Activated T-helper 1 cell treated with anti-CD3 and anti-CD28 coated beads, Interleukin-12 subunit alpha, Interleukin-12 subunit beta, Interleukin-2, Interleukin-4 antibody, amounts not matched to agents 30 ng/mL and 10 ng/mL and 1 ng/mL, durations not matched to agents 14 hours and 24 hours and 36 hours (primary cell): Measurements from ENCODE around the gene KRT86. TPM values are rescaled to one million over a fixed set of nuclear protein-coding genes. Genes with fewer than 3 reads are reported as not detected.

Experiments used
- DNase-seq: peaks from one replicate; pipeline ENCODE4 v3.0.0; 2021; ENCODE audit warnings: low spot score
- H3K27ac Mint-ChIP-seq: one replicate; pipeline ENCODE4 v1.8.0; 2021; ENCODE audit warnings: mild to moderate bottlenecking, mixed read lengths
- H3K27me3 Mint-ChIP-seq: one replicate; pipeline ENCODE4 v1.8.0; 2022; ENCODE audit warnings: mild to moderate bottlenecking, moderate library complexity, mixed read lengths; ENCODE audit not compliant: insufficient read depth
- H3K36me3 Mint-ChIP-seq: one replicate; pipeline ENCODE4 v1.8.0; 2021; ENCODE audit warnings: low read depth, mixed read lengths
- H3K4me1 Mint-ChIP-seq: one replicate; pipeline ENCODE4 v1.8.0; 2021; ENCODE audit warnings: low read depth, mixed read lengths
- H3K4me3 Mint-ChIP-seq: one replicate; pipeline ENCODE4 v1.8.0; 2021; ENCODE audit warnings: mild to moderate bottlenecking, moderate library complexity, mixed read lengths
- H3K9me3 Mint-ChIP-seq: one replicate; pipeline ENCODE4 v1.8.0; 2021; ENCODE audit warnings: mixed read lengths
- intact Hi-C: fragments of 100-400 bp; cut with micrococcal nuclease; formaldehyde crosslinking; loops from one replicate; pipeline ENCODE4 v1.15.1; 2024
- total RNA-seq: library from RNA; stranded (reverse); gene quantifications from 2 replicates; pipeline ENCODE4 v1.2.3, GENCODE V29; 2022

Gene KRT86
- total RNA-seq, 1 donor from 2014 or later: 0.73 TPM

DNA sequence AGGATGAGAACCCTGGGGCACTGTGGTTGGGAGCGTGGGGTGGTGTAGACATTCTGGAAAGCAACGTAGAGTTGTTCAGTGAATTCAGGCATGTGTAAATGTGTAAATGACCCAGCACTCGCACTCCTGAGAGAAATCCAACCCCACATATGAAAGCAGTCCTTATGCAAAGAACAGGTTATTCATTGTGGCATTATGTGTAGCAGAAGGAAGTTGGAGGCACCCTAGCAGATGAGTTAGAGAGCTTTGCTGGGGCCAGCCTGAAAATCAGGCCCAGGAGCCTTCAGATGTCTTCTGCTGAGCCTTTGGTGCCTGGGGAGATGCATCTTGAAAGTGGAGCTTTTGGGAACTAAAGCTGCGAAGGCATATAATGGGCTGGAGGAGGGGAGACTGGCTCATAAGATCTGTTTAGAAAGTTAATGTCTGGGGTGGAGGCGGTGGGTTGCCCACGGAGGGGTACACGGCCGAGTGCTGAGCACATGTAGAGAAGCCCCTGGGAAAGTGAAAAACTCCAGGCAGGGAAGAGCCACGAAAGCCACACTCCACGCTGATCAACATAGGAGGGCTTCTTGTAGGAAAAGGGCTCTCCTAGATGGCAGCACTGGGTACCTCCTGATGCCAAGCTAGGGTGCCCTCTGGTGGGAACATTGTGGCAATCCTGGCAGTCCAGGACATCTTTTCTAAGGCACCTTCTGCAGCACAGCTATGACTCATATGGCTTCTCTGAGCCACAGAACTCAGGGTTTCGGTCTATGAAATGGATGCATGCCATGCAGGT lies 52.8 kb downstream of the KRT86 start:
- Mint-ChIP-seq H3K36me3 (no peaks in the 10 kb centered on the region), H3K27me3 (peaks cover 29% of the 10 kb centered on the region), H3K4me3 (no peak overlapping the region), H3K9me3 (no peaks in the 10 kb centered on the region), H3K27ac (no peak overlapping the region), H3K4me1 (peaks cover 14% of the 10 kb centered on the region)
- peak; percentile 63 for DNase-seq
- intact Hi-C loops: loop anchor here (1.0 to 5.0 kb wide), 4 partner anchors 50 to 175 kb away; no protein-coding TSS in a partner anchor

DNA sequence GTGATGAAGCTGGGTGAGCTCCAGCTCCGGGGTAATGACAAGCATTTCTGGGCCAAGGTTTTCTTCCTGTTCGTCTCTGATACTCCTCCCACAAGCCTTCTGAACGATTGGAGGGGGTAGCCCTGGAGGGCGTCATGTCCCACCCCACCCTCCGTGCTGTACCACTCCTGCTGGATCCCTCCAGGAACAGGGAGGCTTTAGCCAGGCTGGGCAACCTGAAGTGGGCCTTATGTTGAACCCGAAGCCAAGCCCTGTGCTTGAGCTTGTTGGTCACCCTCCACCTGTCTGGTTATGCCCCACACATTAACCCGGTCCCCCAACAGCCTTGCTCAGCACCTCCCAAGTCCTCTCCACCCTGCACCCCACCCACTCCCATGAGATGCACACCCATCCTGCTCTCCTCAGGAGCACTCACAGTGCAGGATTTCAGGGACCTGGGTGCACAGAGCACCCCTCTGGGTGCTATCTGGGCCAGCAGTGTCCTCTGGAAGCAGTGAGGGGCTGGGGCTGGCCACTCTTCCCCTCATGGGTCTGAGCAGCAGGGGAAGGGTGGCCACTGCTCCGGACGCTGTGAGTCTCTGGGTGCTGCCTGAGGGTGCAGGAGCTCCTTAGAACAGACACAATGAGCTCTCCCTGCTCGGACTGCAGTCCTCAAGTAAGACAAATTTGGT lies 53.5 kb downstream of the KRT86 start:
- Mint-ChIP-seq H3K27ac (no peak overlapping the region), H3K27me3 (peaks cover 23% of the 10 kb centered on the region), H3K4me3 (no peak overlapping the region), H3K4me1 (peaks cover 14% of the 10 kb centered on the region), H3K36me3 (no peaks in the 10 kb centered on the region), H3K9me3 (no peaks in the 10 kb centered on the region)
- no peak for DNase-seq
- intact Hi-C loops: loop anchor here (1.0 to 5.0 kb wide), 4 partner anchors 51 to 176 kb away; no protein-coding TSS in a partner anchor

DNA sequence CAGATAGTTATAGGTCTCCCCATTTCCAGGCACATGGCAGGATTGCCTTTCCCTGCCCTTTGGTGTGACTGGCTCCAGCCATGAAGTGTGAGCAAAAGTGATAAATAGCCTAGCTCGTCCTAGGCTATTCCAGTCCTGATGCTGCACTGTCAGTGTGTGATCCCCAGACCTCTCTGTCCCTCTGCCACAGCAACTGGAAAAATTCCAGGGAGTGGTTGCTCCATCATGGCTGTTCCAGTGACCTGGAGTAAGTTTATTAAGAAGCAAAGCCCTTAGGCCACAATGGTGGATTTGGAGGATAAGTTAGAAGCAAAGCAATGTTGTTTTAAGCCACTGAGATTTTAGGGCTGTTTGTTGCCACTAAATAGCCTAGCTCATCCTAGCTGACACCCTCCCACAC lies 56.6 kb downstream of the KRT86 start:
- DNase-seq: no peak
- no peaks in the 10 kb centered on the region for H3K9me3 Mint-ChIP-seq
- H3K36me3 Mint-ChIP-seq: no peaks in the 10 kb centered on the region
- intact Hi-C loops: no loop called here
- peaks cover 13% of the 10 kb centered on the region for H3K27me3 Mint-ChIP-seq
- H3K4me3 Mint-ChIP-seq: no peak overlapping the region
- no peak overlapping the region for H3K27ac Mint-ChIP-seq
- H3K4me1 Mint-ChIP-seq: peaks cover 14% of the 10 kb centered on the region

DNA sequence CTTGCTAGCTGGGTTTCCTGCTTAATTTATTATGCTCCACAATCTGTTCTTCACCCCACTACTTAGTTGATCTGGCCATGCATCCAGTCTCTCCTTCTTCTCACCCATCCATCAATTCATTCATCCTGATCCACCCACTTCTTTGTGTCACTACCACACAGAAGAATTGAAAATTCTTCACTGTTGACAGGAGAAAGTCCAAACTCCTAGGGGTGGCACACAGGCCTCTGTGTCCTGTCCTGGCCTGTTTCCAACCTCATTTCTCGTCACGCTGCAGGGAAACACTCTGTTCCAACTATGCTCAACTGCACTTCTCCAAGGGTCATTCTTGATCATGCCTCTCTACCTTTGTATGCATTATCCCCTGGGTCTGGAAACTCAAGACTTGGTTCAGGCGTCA lies 57.4 kb downstream of the KRT86 start:
- DNase-seq: no peak
- Mint-ChIP-seq H3K4me1 (peaks cover 12% of the 10 kb centered on the region), H3K36me3 (no peaks in the 10 kb centered on the region), H3K27me3 (peaks cover 13% of the 10 kb centered on the region), H3K27ac (no peak overlapping the region), H3K9me3 (no peaks in the 10 kb centered on the region), H3K4me3 (no peak overlapping the region)
- intact Hi-C loops: no loop called here

DNA sequence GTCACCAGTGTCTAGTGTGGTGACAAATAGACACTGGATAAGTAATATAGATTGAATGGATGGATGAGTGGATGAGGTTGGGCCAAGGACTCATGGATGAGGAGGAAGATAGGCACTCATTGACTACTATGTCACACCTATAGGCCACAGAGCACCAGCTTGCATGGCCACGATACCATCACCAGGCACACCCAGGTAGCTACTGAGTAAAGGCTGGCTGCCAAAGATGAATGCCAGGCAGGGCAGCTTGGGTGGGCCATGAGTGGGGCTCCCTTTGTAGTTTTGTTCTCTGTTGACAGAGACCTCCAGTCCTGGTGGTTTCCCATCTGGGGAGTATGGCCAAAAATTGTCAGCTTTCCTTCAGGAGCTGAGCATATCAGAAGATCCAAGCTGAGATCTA lies 57.9 kb downstream of the KRT86 start:
- DNase-seq: no peak
- Mint-ChIP-seq H3K4me3 (no peak overlapping the region), H3K4me1 (peaks cover 6% of the 10 kb centered on the region), H3K27me3 (peaks cover 13% of the 10 kb centered on the region), H3K36me3 (no peaks in the 10 kb centered on the region), H3K9me3 (no peaks in the 10 kb centered on the region), H3K27ac (no peak overlapping the region)
- intact Hi-C loops: no loop called here

DNA sequence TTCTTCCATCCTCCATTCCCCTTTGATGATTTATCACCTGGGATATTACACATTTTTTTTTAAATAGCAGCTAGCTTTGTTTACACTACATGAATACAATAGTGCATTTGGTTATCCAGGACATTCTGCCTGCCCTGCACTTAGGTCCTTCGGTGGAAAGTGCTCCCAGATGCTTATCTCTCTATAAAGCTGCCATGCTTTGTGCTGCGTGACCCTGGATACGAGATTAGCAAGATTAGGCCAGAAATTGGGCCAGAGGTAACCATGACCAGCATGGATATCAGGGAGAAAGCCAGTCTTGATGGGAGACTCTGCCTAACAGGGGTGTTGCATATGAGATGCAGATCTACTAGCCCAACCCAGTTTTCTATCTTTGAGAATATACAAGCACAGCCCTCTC lies 58.9 kb downstream of the KRT86 start:
- Mint-ChIP-seq H3K36me3 (no peaks in the 10 kb centered on the region), H3K4me3 (no peak overlapping the region), H3K4me1 (no peaks in the 10 kb centered on the region), H3K27ac (no peak overlapping the region), H3K27me3 (peaks cover 13% of the 10 kb centered on the region), H3K9me3 (no peaks in the 10 kb centered on the region)
- DNase-seq: no peak
- intact Hi-C loops: no loop called here

DNA sequence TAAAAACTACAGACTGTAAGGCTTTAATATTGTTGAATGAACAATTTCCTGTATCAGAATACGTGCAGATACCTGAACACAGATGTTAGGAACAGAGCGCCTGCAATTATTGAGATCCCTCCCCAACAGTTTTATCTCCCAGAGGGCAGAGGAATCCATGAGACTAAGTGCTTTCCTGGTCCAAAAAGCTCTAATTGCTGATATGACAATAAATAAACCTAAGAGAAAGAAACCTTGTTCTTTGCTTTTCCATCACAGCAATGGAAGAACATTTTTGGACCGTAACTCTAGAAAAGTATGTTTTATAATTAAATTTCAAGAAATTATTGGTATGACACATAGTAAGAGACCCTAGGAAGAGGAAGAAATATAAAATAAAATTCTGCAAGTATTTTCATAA lies 59.7 kb downstream of the KRT86 start:
- no peak for DNase-seq
- Mint-ChIP-seq H3K4me3 (no peak overlapping the region), H3K27me3 (peaks cover 11% of the 10 kb centered on the region), H3K36me3 (no peaks in the 10 kb centered on the region), H3K9me3 (no peaks in the 10 kb centered on the region), H3K4me1 (no peaks in the 10 kb centered on the region), H3K27ac (no peak overlapping the region)
- intact Hi-C loops: no loop called here

DNA sequence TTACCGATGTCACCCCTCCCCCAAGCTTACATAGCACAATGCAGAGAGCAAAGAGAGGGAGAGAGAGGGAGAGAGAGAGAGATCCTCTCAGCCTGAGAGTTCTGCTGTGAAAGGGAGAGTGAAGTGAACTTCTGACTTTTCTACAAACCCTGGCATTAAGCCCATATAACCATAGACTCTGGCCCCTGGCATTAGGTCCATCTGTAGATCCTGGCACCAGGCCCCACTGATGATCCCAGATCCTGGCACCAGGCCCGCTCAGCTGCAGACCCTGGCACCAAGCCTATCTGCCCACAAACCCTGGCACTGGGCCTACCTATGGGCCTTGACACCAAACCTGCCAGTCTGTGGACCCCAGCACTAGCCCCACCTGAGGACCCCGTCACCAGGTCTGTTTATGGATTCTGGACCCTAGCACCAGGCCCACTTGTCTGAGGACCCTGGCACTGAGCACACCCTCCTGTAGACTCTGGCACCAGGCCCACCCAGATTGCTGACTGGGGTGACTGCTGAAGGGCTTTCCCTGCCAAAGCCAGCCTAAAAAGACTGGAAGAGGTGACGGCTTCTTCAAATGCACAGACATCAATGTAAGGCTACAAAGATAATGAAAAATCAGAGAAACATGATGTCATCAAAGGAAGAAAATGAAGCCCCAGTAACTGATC lies 61.3 kb downstream of the KRT86 start:
- H3K27me3 Mint-ChIP-seq: peaks cover 9% of the 10 kb centered on the region
- DNase-seq: no peak
- no peaks in the 10 kb centered on the region for H3K36me3 Mint-ChIP-seq
- H3K4me3 Mint-ChIP-seq: no peak overlapping the region
- no peaks in the 10 kb centered on the region for H3K4me1 Mint-ChIP-seq
- H3K27ac Mint-ChIP-seq: no peak overlapping the region
- no peaks in the 10 kb centered on the region for H3K9me3 Mint-ChIP-seq
- intact Hi-C loops: no loop called here

DNA sequence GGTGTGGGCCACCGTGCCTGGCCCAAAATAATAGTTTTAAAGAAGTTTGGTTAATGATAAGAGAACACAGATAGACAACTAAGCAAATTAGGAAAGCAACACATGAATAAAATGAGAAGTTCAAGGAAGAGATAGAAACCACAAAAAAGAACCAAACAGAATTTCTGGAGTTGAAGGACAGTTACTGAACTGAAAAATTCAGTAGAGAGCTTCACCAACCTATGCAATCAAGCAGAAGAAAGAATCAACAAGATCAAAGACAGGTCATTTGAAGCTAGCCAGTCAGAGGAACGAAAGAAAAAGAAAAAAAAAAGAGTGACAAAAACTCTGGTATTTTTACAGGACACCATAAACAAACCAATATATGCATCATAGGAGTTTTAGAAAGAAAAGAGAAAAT lies 62.2 kb downstream of the KRT86 start:
- no peaks in the 10 kb centered on the region for H3K9me3 Mint-ChIP-seq
- DNase-seq: no peak
- no peaks in the 10 kb centered on the region for H3K4me1 Mint-ChIP-seq
- H3K27me3 Mint-ChIP-seq: peaks cover 8% of the 10 kb centered on the region
- H3K4me3 Mint-ChIP-seq: no peak overlapping the region
- H3K36me3 Mint-ChIP-seq: no peaks in the 10 kb centered on the region
- intact Hi-C loops: no loop called here
- no peak overlapping the region for H3K27ac Mint-ChIP-seq

DNA sequence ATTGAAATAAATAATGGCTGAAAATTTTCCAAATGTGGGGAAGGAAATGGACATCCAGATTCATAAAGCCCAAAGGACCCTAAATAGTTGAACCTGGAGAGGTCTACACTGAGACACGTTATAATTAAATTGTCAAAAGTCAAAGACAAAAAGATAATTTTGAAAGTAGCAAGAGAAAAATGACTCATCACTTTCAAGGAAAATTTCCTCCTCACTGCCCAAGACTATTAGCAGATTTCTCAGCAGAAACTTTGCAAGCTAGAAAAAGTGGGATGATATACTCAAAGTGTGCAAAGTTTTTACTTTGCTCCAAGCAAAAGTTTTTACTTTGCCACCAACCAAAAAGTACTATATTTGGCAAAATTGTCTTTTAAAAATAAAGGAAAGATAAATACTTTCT lies 62.6 kb downstream of the KRT86 start:
- H3K9me3 Mint-ChIP-seq: no peaks in the 10 kb centered on the region
- H3K27me3 Mint-ChIP-seq: peaks cover 5% of the 10 kb centered on the region
- intact Hi-C loops: no loop called here
- H3K4me1 Mint-ChIP-seq: no peaks in the 10 kb centered on the region
- no peaks in the 10 kb centered on the region for H3K36me3 Mint-ChIP-seq
- no peak overlapping the region for H3K27ac Mint-ChIP-seq
- H3K4me3 Mint-ChIP-seq: no peak overlapping the region
- no peak for DNase-seq

DNA sequence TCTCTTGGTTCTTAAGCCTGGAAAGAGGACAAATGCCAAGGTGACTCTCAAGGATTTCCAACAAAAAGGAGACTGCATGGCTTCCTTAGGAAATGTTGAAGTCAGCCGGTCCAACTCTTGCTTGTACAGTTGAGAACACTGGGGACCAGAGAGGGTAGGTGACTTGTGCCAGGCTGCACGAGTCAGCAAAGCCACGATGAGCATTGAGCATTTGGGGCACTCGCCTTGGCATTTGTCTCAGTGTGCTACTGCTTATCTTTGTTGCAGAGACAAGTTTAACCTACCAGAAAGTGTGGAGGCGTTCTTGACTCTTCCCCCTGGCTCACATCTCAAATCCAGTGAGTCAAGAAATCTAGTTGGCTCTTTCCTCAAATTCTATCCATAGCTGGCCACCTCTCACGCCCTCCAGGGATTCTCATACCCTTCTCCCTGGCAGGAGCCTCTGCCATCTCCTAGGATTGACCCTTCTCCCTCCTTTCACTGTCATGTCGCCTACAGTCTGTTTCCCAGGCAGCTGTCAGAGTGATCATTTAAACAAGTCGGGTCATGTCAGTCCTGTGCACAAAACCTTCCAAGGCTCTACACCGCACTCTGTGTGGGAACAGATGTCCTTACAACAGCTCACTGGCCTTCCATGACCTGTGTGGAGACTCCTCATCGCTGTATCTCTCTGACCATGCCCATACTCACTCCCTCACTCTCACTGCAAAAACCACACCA lies 64.0 kb downstream of the KRT86 start:
- H3K4me3 Mint-ChIP-seq: no peak overlapping the region
- DNase-seq: no peak
- intact Hi-C loops: no loop called here
- H3K27me3 Mint-ChIP-seq: peaks cover 5% of the 10 kb centered on the region
- H3K36me3 Mint-ChIP-seq: no peaks in the 10 kb centered on the region
- no peak overlapping the region for H3K27ac Mint-ChIP-seq
- H3K4me1 Mint-ChIP-seq: no peaks in the 10 kb centered on the region
- H3K9me3 Mint-ChIP-seq: no peaks in the 10 kb centered on the region

DNA sequence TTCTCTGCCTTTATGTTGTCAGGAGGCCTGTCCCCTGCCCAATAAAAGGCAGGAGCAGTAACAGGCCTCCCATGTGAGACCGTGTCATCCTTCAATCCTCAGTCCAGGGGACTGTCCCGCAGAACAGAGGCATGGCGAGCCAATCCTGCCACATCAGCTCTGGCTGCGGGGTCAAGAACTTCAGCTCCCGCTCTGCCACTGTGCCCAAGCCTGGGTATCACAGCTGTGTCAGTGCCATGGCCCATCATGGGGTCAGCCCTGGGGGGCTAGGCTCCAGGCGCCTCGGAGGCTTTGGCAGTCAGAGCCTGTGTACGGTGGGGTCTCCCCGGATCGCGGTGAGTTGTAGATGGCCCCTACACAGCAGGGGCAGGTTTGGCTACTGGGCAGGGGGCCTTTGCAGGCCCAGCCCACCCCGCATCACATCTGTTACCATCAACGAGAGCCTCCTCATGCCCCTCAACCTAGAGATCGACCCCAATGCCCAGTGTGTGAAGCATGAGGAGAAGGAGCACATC lies 66.7 kb downstream of the KRT86 start:
- Mint-ChIP-seq H3K9me3 (no peaks in the 10 kb centered on the region), H3K27ac (no peak overlapping the region), H3K4me1 (no peaks in the 10 kb centered on the region), H3K36me3 (no peaks in the 10 kb centered on the region), H3K4me3 (no peak overlapping the region), H3K27me3 (no peaks in the 10 kb centered on the region)
- no peak for DNase-seq
- intact Hi-C loops: no loop called here
